K562 (cell line): ENCODE results near the gene COL25A1. TPM values are rescaled to one million over a fixed set of nuclear protein-coding genes. Genes with fewer than 3 reads are reported as not detected.

ENCODE experiments used
- ATAC-seq: fragments of 200-7000 bp; cut with Tn5 transposase; 3 replicates; pipeline ENCODE4 v1.9.1; 2020; ENCODE audit warnings: moderate library complexity
- BruUV-seq: library from RNA; stranded (reverse); fragments of 400-500 nt; replicated peaks from 2 replicates; lab custom pipeline; 2021; lab: Mats Ljungman, UMichigan
- CTCF ChIA-PET: fragments of 300-600 bp; formaldehyde crosslinking; extraction: SDS; loops from one replicate; lab custom pipeline; 2021; ENCODE audit warnings: low intra/inter-chr PET ratio; lab: Yijun Ruan, JAX
- POLR2A ChIA-PET: fragments of 300-600, 350-650 bp; sonication (Branson Sonifier 250); formaldehyde crosslinking; extraction: SDS; loops from one replicate; lab custom pipeline; 2021; ENCODE audit warnings: antibody characterized with exemption, inconsistent platforms; lab: Yijun Ruan, JAX
- DNase-seq, 4 experiments: peaks; one replicate each; pipeline versions ENCODE4 v3.0.0 to v3.0.0-alpha.2; 2011 to 2018; ENCODE audit warnings: low spot score in 3 of 4, mixed read lengths in 3 of 4; ENCODE audit errors: extremely low read depth in 1 of 4
- FAIRE-seq: peaks from 2 replicates; lab custom pipeline; 2011; peaks lifted over from hg19 to GRCh38; lab: Jason Lieb, UNC
- H2AFZ ChIP-seq: 2 replicates; pipeline ENCODE4 v1.6.0; 2011; ENCODE audit warnings: low read depth, low read length, control low read depth, inconsistent platforms
- H3K27ac ChIP-seq: fragments of 200-600 bp; 3 replicates; pipeline ENCODE4 v1.8.0; 2011; ENCODE audit warnings: low read depth, mild to moderate bottlenecking, control low read depth, inconsistent platforms, low read length, moderate library complexity, mixed read lengths; ENCODE audit errors: extremely low read depth
- H3K27me3 ChIP-seq, 2 experiments: fragments of 300-600 bp in 1 of 2; 2 replicates in 1 of 2; 3 replicates in 1 of 2; pipeline versions ENCODE4 v1.6.0 to v1.8.0; 2011; ENCODE audit warnings: inconsistent platforms in 2 of 2, low read length in 2 of 2, mild to moderate bottlenecking in 1 of 2, mixed read lengths in 1 of 2, moderate library complexity in 1 of 2; ENCODE audit not compliant: control insufficient read depth in 2 of 2, insufficient read depth in 2 of 2
- H3K36me3 ChIP-seq: fragments of 300-600 bp; 3 replicates; pipeline ENCODE4 v1.8.0; 2011; ENCODE audit warnings: mild to moderate bottlenecking, low read length, inconsistent platforms; ENCODE audit not compliant: control insufficient read depth, insufficient read depth
- H3K4me1 ChIP-seq, 2 experiments: fragments of 200-600 bp in 1 of 2; replicated peaks in 1 of 2; 2 replicates in 1 of 2; 3 replicates in 1 of 2; pipeline versions ENCODE4 v1.5.1 to v1.8.0; 2011; ENCODE audit warnings: inconsistent platforms in 2 of 2, low read length in 2 of 2, mild to moderate bottlenecking in 1 of 2, mixed read lengths in 1 of 2, moderate library complexity in 1 of 2; ENCODE audit not compliant: control insufficient read depth in 2 of 2, insufficient read depth in 2 of 2
- H3K4me2 ChIP-seq: 2 replicates; pipeline ENCODE4 v1.6.1; 2011; ENCODE audit warnings: low read length, control low read depth, inconsistent platforms, mixed read lengths; ENCODE audit not compliant: insufficient read depth
- H3K4me3 ChIP-seq: fragments of 200-600 bp; sonication (generic), shearing (Covaris generic); 2 replicates; pipeline ENCODE4 v1.5.1; 2016; ENCODE audit warnings: control low read depth, inconsistent platforms
- H3K79me2 ChIP-seq: fragments of 200-600 bp; 3 replicates; pipeline ENCODE4 v1.8.0; 2011; ENCODE audit warnings: low read length, inconsistent platforms; ENCODE audit not compliant: control insufficient read depth, insufficient read depth
- H3K9ac ChIP-seq, 2 experiments: 2 replicates each; pipeline versions ENCODE4 v1.6.0 to v1.6.1; 2011; ENCODE audit warnings: low read depth in 2 of 2, low read length in 2 of 2, control low read depth in 1 of 2, inconsistent platforms in 1 of 2, mild to moderate bottlenecking in 1 of 2, mixed read lengths in 1 of 2; ENCODE audit not compliant: insufficient read depth in 1 of 2
- H3K9me1 ChIP-seq: one replicate; pipeline ENCODE4 v1.6.0; 2011; ENCODE audit warnings: inconsistent platforms, mild to moderate bottlenecking, low read length, moderate library complexity; ENCODE audit not compliant: control insufficient read depth, insufficient read depth
- H3K9me3 ChIP-seq: replicated peaks from 2 replicates; pipeline ENCODE4 v1.5.1; 2011; ENCODE audit warnings: low read depth, low read length, inconsistent platforms; ENCODE audit not compliant: control insufficient read depth, insufficient read depth
- H4K20me1 ChIP-seq: replicated peaks from 2 replicates; pipeline ENCODE4 v1.6.1; 2011; ENCODE audit warnings: low read length, inconsistent platforms, mixed read lengths; ENCODE audit not compliant: control insufficient read depth, insufficient read depth
- ARID4B ChIP-seq: sonication (generic); formaldehyde crosslinking; IDR thresholded peaks from 2 replicates; pipeline ENCODE4 v1.8.0; 2022; ENCODE audit warnings: mild to moderate bottlenecking, missing genetic modification reagents
- BDP1 ChIP-seq: IDR thresholded peaks from 3 replicates; pipeline ENCODE4 v1.6.1; 2011; ENCODE audit not compliant: insufficient read length, insufficient read depth
- COPS2 ChIP-seq: fragments of 450-650 bp; conservative IDR thresholded peaks from 2 replicates; pipeline ENCODE4 v1.6.1; 2016; ENCODE audit warnings: mild to moderate bottlenecking, moderate library complexity
- CREBBP ChIP-seq: IDR thresholded peaks from one replicate; pipeline ENCODE4 v1.6.1; 2012; ENCODE audit warnings: low read depth, mild to moderate bottlenecking, control low read depth, inconsistent platforms, low read length
- EZH2 ChIP-seq: IDR thresholded peaks from 2 replicates; pipeline ENCODE4 v1.6.1; 2012; ENCODE audit warnings: low read depth, mild to moderate bottlenecking, inconsistent platforms, low read length, borderline replicate concordance
- FIP1L1 ChIP-seq: fragments of 200-400 bp; formaldehyde crosslinking; IDR thresholded peaks from 2 replicates; pipeline ENCODE4 v1.6.1; 2018; ENCODE audit warnings: mild to moderate bottlenecking, low read depth, low read length; ENCODE audit not compliant: poor library complexity, severe bottlenecking
- HDAC8 ChIP-seq: fragments of 450-650 bp; IDR thresholded peaks from 2 replicates; pipeline ENCODE4 v1.6.1; 2016; ENCODE audit warnings: mild to moderate bottlenecking, missing genetic modification characterization, moderate library complexity, missing compliant biosample characterization
- KLF13 ChIP-seq: fragments of 450-650 bp; IDR thresholded peaks from 2 replicates; pipeline ENCODE4 v1.6.1; 2016; ENCODE audit warnings: missing genetic modification characterization, low read depth, mild to moderate bottlenecking, missing compliant biosample characterization, moderate library complexity, borderline replicate concordance
- MCM3 ChIP-seq: fragments of 450-650 bp; IDR thresholded peaks from 2 replicates; pipeline ENCODE4 v1.6.1; 2016
- MNT ChIP-seq, 2 experiments: fragments of 450-650 bp; conservative IDR thresholded peaks; 2 replicates each; pipeline ENCODE4 v1.6.1; 2017; ENCODE audit warnings: mild to moderate bottlenecking in 2 of 2, moderate library complexity in 2 of 2
- NELFE ChIP-seq: IDR thresholded peaks from 2 replicates; pipeline ENCODE4 v1.6.1; 2011; ENCODE audit warnings: mild to moderate bottlenecking; ENCODE audit not compliant: insufficient read depth, insufficient read length
- ZNF41 ChIP-seq: fragments of 250-450 bp; sonication (Bioruptor Pico); conservative IDR thresholded peaks from 2 replicates; pipeline ENCODE4 v1.4.0; 2020; ENCODE audit warnings: mild to moderate bottlenecking
- ZNF436 ChIP-seq: fragments of 250-450, 450-650 bp; sonication (Bioruptor Pico); formaldehyde crosslinking; IDR thresholded peaks from 2 replicates; pipeline ENCODE4 v1.7.0; 2020; ENCODE audit warnings: mild to moderate bottlenecking
- WGBS: fragments of 100-300 bp; shearing (Covaris generic); methylation state at CpG from one replicate; pipeline ENCODE4 v1.1.6; 2016; ENCODE audit warnings: low coverage, mixed read lengths; ENCODE audit not compliant: insufficient coverage; ENCODE audit errors: missing lambda C conversion rate; 5-methylcytosine and 5-hydroxymethylcytosine counted together
- in situ Hi-C: fragments of 300-500 bp; cut with MboI; formaldehyde crosslinking; loops from 4 replicates; pipeline ENCODE4 v1.15.0; 2018; ENCODE audit warnings: inconsistent platforms, mixed read lengths
- intact Hi-C: fragments of 100-400 bp; cut with micrococcal nuclease; formaldehyde crosslinking; loops from 2 replicates; pipeline ENCODE4 v1.14.2; 2022
- polyA plus RNA-seq, 8 experiments: library from polyadenylated mRNA; depleted of rRNA in 4 of 8; stranded (reverse) in 5 of 8; unstranded in 3 of 8; fragments of >200 nt; fragmentation: Nextera tagmentation in 2 of 8; fragmentation: Illumina TruSeq in 1 of 8; extraction: Ambion mirVana in 2 of 8; extraction: Trizol in 1 of 8; gene quantifications; 2 replicates each; pipeline versions ENCODE4 v1.2.1 to v1.2.3, GENCODE V29; 2011 to 2014; ENCODE audit warnings: inconsistent platforms in 1 of 8, missing spikeins in 1 of 8
- total RNA-seq, 7 experiments: library from RNA; depleted of rRNA in 6 of 7; stranded (reverse); fragments of >200 nt in 6 of 7; fragmentation: Illumina TruSeq in 2 of 7; extraction: Trizol in 2 of 7; gene quantifications; 2 replicates each; pipeline versions ENCODE4 v1.2.1 to v1.2.3, GENCODE V29; 2011 to 2021; ENCODE audit warnings: low replicate concordance in 1 of 7

Gene COL25A1
- total and polyA plus RNA-seq, 9 of the 15 experiments (the other 6 are each of a cell fraction or from before 2014, with no cell fraction given), result 0.03 to 0.62 (median 0.27) TPM

GRCh38 chr4:108825737-108826136 lies 476.7 kb downstream of the COL25A1 start:
- DNase-seq (no peak), ATAC-seq (no peak), FAIRE-seq (no peak)
- in situ Hi-C loops (loop anchor here (25.0 kb wide), 1 partner anchor 487 kb away; the partner anchor contains the start of gene COL25A1), intact Hi-C loops (no loop called here)
- Histone ChIP-seq H3K36me3 (no peaks in the 10 kb centered on the region), H3K79me2 (no peaks in the 10 kb centered on the region), H3K4me3 (no peak overlapping the region), H3K4me2 (no peak overlapping the region), H4K20me1 (no peaks in the 10 kb centered on the region), H3K4me1 (no peaks in the 10 kb centered on the region), H3K9ac (no peak overlapping the region), H2AFZ (no peak overlapping the region), H3K9me1 (no peaks in the 10 kb centered on the region), H3K27ac (no peak overlapping the region), H3K27me3 (0 out of 5 replicates have a peak, but pooled peaks cover 0 to 5% of the 10 kb centered on the region in 2 experiments), H3K9me3 (no peaks in the 10 kb centered on the region)
- no TSS peak for BruUV-seq
- POLR2A ChIA-PET, result no interaction called here
- CTCF ChIA-PET, result no interaction called here
- WGBS, result 0% methylated on average over 2 of the region's 2 CpGs
- TF ChIP-seq MCM3 (no peak), COPS2 (no peak), ZNF41 (CRISPR knock-in tag) (no peak), HDAC8 (tag) (no peak), FIP1L1 (no peak), CREBBP (no peak), BDP1 (no peak), MNT (conservative IDR thresholded peaks at IDR 0.05) (no peak), ZNF436 (no peak), NELFE (no peak), ARID4B (CRISPR knock-in tag) (no peak), EZH2 (no peak), KLF13 (tag) (no peak)
